Measurements from ENCODE around the gene CTRB1.
"Not testable (repeated sequence)": the region's sequence is repeated elsewhere in the genome, so short reads cannot be mapped to it uniquely, and the experiment has no call there.

DNA sequence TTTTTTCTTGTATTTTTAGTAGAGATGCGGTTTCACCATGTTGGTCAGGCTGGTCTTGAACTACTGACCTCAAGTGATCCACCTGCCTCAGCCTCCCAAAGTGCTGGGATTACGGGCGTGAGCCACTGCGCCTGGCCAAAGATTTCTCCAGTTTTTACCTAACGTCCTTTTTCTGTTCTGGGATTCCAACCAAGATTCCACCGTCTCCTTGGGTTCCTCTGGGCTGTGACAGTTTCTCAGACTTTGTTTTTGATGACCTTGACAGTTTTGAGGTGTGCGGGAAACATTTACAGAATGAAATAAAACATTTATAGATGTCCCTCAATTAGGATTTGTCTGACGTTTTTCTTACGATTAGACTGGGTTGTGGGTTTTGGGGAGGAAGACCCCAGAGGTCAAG is 50.6 kb downstream of the CTRB1 start:
- TF ChIP-seq CBX8 (IDR thresholded peaks at IDR 0.05; ENCODE audit: borderline replicate concordance, low read depth, low read length); POLR2AphosphoS5 (IDR thresholded peaks at IDR 0.05; ENCODE audit: low read depth, low read length); SP1 (IDR thresholded peaks at IDR 0.05; ENCODE audit: low read depth, low read length); RXRA (IDR thresholded peaks at IDR 0.05; ENCODE audit: insufficient read depth, low read depth, low read length); POLR2A (IDR thresholded peaks at IDR 0.05; ENCODE audit: control extremely low read depth in 1 of 2, low read depth in 2 of 2, low read length in 2 of 2); JUND (IDR thresholded peaks at IDR 0.05; ENCODE audit: low read length); EP300 (IDR thresholded peaks at IDR 0.05; ENCODE audit: borderline replicate concordance in 1 of 2, low read depth in 2 of 2, low read length in 2 of 2); TEAD4 (IDR thresholded peaks at IDR 0.05; ENCODE audit: low read depth, low read length); YY1 (IDR thresholded peaks at IDR 0.05; ENCODE audit: low read depth, low read length); FOSL1 (IDR thresholded peaks at IDR 0.05; ENCODE audit: insufficient read depth, low read depth, low read length); EZH2 (IDR thresholded peaks at IDR 0.05; ENCODE audit: low read depth, low read length, severe bottlenecking): not testable (repeated sequence)
- TF ChIP-seq, protein P1, sequence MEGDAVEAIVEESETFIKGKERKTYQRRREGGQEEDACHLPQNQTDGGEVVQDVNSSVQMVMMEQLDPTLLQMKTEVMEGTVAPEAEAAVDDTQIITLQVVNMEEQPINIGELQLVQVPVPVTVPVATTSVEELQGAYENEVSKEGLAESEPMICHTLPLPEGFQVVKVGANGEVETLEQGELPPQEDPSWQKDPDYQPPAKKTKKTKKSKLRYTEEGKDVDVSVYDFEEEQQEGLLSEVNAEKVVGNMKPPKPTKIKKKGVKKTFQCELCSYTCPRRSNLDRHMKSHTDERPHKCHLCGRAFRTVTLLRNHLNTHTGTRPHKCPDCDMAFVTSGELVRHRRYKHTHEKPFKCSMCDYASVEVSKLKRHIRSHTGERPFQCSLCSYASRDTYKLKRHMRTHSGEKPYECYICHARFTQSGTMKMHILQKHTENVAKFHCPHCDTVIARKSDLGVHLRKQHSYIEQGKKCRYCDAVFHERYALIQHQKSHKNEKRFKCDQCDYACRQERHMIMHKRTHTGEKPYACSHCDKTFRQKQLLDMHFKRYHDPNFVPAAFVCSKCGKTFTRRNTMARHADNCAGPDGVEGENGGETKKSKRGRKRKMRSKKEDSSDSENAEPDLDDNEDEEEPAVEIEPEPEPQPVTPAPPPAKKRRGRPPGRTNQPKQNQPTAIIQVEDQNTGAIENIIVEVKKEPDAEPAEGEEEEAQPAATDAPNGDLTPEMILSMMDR (IDR thresholded peaks at IDR 0.05; ENCODE audit: control extremely low read depth in 1 of 3, insufficient read depth in 1 of 3, low read depth in 1 of 3, low read length in 3 of 3): not testable (repeated sequence)
- TF ChIP-seq, protein P2, sequence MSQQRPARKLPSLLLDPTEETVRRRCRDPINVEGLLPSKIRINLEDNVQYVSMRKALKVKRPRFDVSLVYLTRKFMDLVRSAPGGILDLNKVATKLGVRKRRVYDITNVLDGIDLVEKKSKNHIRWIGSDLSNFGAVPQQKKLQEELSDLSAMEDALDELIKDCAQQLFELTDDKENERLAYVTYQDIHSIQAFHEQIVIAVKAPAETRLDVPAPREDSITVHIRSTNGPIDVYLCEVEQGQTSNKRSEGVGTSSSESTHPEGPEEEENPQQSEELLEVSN (IDR thresholded peaks at IDR 0.05): not testable (repeated sequence)
- TF ChIP-seq, protein P3, sequence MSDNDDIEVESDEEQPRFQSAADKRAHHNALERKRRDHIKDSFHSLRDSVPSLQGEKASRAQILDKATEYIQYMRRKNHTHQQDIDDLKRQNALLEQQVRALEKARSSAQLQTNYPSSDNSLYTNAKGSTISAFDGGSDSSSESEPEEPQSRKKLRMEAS (IDR thresholded peaks at IDR 0.05): not testable (repeated sequence)
